ENCODE measurements around the gene DTX3. TPM values are rescaled to one million over a fixed set of nuclear protein-coding genes. Genes with fewer than 3 reads are reported as not detected.

Gene DTX3
- polyA plus RNA-seq, 3 donors: 0.08 to 1.3 TPM; not detected in 1

- no peaks in the 10 kb centered on the region for H3K79me2 ChIP-seq (ENCODE audit: insufficient read depth, low read length)
- no peaks in the 10 kb centered on the region for H4K20me1 ChIP-seq (ENCODE audit: insufficient read depth, low read length)
- H3K36me3 ChIP-seq (replicated peaks in 1 of 2; ENCODE audit: control insufficient read depth in 1 of 2, insufficient read depth in 2 of 2, low read length in 2 of 2): peaks cover 15 to 17% of the 10 kb centered on the region in 2 donors
- H3K4me2 ChIP-seq (replicated peaks; ENCODE audit: extremely low read depth, low read length, poor library complexity, severe bottlenecking): no peak overlapping the region
- H3K27ac ChIP-seq (ENCODE audit: low read depth in 1 of 2, low read length in 2 of 2): no peak overlapping the region
- H3K4me1 ChIP-seq (ENCODE audit: control insufficient read depth in 1 of 2, insufficient read depth in 2 of 2, low read length in 2 of 2): peaks cover 14 to 20% of the 10 kb centered on the region in 2 donors
- H3K4me3 ChIP-seq (replicated peaks in 1 of 3; ENCODE audit: low read depth in 2 of 3, low read length in 3 of 3): no peak overlapping the region
- no peak overlapping the region for H2AFZ ChIP-seq (ENCODE audit: insufficient read depth, low read depth, low read length, poor library complexity, severe bottlenecking)
- peaks cover 24% of the 10 kb centered on the region for H3K4me1 Mint-ChIP-seq
- peaks cover 22 to 24% of the 10 kb centered on the region in 2 donors for H3K36me3 Mint-ChIP-seq
- no peak overlapping the region for H3K27ac Mint-ChIP-seq
- H3K9me3 ChIP-seq (replicated peaks in 1 of 2; ENCODE audit: control insufficient read depth in 1 of 2, insufficient read depth in 1 of 2, low read length in 2 of 2): peaks cover 0 to 2% of the 10 kb centered on the region in 2 donors
- TF ChIP-seq, protein P1, sequence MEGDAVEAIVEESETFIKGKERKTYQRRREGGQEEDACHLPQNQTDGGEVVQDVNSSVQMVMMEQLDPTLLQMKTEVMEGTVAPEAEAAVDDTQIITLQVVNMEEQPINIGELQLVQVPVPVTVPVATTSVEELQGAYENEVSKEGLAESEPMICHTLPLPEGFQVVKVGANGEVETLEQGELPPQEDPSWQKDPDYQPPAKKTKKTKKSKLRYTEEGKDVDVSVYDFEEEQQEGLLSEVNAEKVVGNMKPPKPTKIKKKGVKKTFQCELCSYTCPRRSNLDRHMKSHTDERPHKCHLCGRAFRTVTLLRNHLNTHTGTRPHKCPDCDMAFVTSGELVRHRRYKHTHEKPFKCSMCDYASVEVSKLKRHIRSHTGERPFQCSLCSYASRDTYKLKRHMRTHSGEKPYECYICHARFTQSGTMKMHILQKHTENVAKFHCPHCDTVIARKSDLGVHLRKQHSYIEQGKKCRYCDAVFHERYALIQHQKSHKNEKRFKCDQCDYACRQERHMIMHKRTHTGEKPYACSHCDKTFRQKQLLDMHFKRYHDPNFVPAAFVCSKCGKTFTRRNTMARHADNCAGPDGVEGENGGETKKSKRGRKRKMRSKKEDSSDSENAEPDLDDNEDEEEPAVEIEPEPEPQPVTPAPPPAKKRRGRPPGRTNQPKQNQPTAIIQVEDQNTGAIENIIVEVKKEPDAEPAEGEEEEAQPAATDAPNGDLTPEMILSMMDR (IDR thresholded peaks at IDR 0.05): no peak
- H3K9ac ChIP-seq (ENCODE audit: insufficient read depth, low read length, poor library complexity, severe bottlenecking): no peak overlapping the region
- H3K4me3 Mint-ChIP-seq: no peak overlapping the region
- no peak for DNase-seq
- H3K9me3 Mint-ChIP-seq: peaks cover 0 to 22% (median 3%) of the 10 kb centered on the region in 7 donors
- peaks cover 22 to 57% of the 10 kb centered on the region in 2 donors for H3K27me3 ChIP-seq (ENCODE audit: control insufficient read depth in 2 of 2, insufficient read depth in 2 of 2, low read length in 2 of 2)
- intact Hi-C loops (cut with micrococcal nuclease): no loop called here
- 87% methylated on average over 3 of the region's 4 CpGs for WGBS (ENCODE audit: insufficient coverage)
- H3K27me3 Mint-ChIP-seq (ENCODE audit: low read depth in 3 of 3): peaks cover 54 to 60% (median 54%) of the 10 kb centered on the region in 3 donors
These were observed 1.2 kb downstream of the DTX3 start for GRCh38 chr12:57605811-57606311.

- WGBS (ENCODE audit: insufficient coverage): no CpG with 5 or more reads among the region's 2 CpGs
- intact Hi-C loops (cut with micrococcal nuclease): no loop called here
- peaks cover 24 to 62% of the 10 kb centered on the region in 2 donors for H3K27me3 ChIP-seq (ENCODE audit: control insufficient read depth in 2 of 2, insufficient read depth in 2 of 2, low read length in 2 of 2)
- TF ChIP-seq, protein P1 (IDR thresholded peaks at IDR 0.05): no peak
- H2AFZ ChIP-seq (ENCODE audit: insufficient read depth, low read depth, low read length, poor library complexity, severe bottlenecking): no peak overlapping the region
- peaks cover 20 to 25% of the 10 kb centered on the region in 2 donors for H3K4me1 ChIP-seq (ENCODE audit: control insufficient read depth in 1 of 2, insufficient read depth in 2 of 2, low read length in 2 of 2)
- H3K9me3 ChIP-seq (replicated peaks in 1 of 2; ENCODE audit: control insufficient read depth in 1 of 2, insufficient read depth in 1 of 2, low read length in 2 of 2): peaks cover 0 to 5% of the 10 kb centered on the region in 2 donors
- no peak overlapping the region for H3K27ac ChIP-seq (ENCODE audit: low read depth in 1 of 2, low read length in 2 of 2)
- H3K4me3 ChIP-seq (replicated peaks in 1 of 3; ENCODE audit: low read depth in 2 of 3, low read length in 3 of 3): no peak overlapping the region
- no peaks in the 10 kb centered on the region for H4K20me1 ChIP-seq (ENCODE audit: insufficient read depth, low read length)
- H3K4me2 ChIP-seq (replicated peaks; ENCODE audit: extremely low read depth, low read length, poor library complexity, severe bottlenecking): no peak overlapping the region
- Mint-ChIP-seq H3K4me3 (no peak overlapping the region), H3K9me3 (peaks cover 0 to 24% (median 3%) of the 10 kb centered on the region in 7 donors), H3K27ac (no peak overlapping the region), H3K4me1 (peaks cover 26% of the 10 kb centered on the region), H3K36me3 (peaks cover 17 to 19% of the 10 kb centered on the region in 2 donors), H3K27me3 (ENCODE audit: low read depth in 3 of 3) (peaks cover 56 to 66% (median 60%) of the 10 kb centered on the region in 3 donors)
- no peaks in the 10 kb centered on the region for H3K79me2 ChIP-seq (ENCODE audit: insufficient read depth, low read length)
- DNase-seq: no peak
- peaks cover 9 to 11% of the 10 kb centered on the region in 2 donors for H3K36me3 ChIP-seq (replicated peaks in 1 of 2; ENCODE audit: control insufficient read depth in 1 of 2, insufficient read depth in 2 of 2, low read length in 2 of 2)
- no peak overlapping the region for H3K9ac ChIP-seq (ENCODE audit: insufficient read depth, low read length, poor library complexity, severe bottlenecking)
These were observed 1.8 kb downstream of the DTX3 start for GRCh38 chr12:57606399-57606798.
